Left forelimb (tissue), 1 donor: ENCODE results near the gene TP63.

Experiments used
- DNase-seq: peaks from one replicate; pipeline ENCODE4 v3.0.0-alpha.2; 2018; ENCODE audit warnings: low spot score

Gene TP63

GRCh38 chr3:189684317-189684716 lies 53.1 kb downstream of the TP63 start:
- DNase-seq, result no peak

GRCh38 chr3:189685291-189685690 lies 54.1 kb downstream of the TP63 start:
- no peak for DNase-seq

GRCh38 chr3:189685860-189686259 lies 54.7 kb downstream of the TP63 start:
- DNase-seq, result no peak

GRCh38 chr3:189687475-189687874 lies 56.3 kb downstream of the TP63 start:
- no peak for DNase-seq

DNA sequence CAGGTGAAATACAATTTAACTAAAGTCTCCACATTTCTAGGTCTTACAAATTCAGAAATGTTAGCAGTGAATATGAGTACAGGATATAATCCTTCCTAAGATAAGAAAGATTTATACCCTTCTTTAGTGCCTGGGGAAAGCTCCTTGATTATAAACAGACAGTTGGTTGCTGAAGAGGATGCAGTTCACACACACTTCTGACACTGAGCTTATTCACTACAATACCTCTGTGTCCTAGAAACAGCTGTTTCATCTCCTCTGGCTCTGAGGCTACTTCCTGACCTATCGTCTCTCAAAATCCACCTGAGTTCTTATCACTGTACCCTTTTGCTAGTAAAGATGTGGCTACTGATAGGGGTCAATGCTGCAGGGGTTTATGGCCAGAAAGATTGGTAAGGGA lies 57.1 kb downstream of the TP63 start:
- DNase-seq, result no peak

- DNase-seq, result no peak
Observed at GRCh38 chr3:189689625-189690024, 58.4 kb downstream of the TP63 start.

GRCh38 chr3:189690237-189690636 lies 59.0 kb downstream of the TP63 start:
- no peak for DNase-seq

- no peak for DNase-seq
Observed at GRCh38 chr3:189690672-189691071, 59.5 kb downstream of the TP63 start.

GRCh38 chr3:189695400-189695799 lies 64.2 kb downstream of the TP63 start:
- DNase-seq, result no peak

DNA sequence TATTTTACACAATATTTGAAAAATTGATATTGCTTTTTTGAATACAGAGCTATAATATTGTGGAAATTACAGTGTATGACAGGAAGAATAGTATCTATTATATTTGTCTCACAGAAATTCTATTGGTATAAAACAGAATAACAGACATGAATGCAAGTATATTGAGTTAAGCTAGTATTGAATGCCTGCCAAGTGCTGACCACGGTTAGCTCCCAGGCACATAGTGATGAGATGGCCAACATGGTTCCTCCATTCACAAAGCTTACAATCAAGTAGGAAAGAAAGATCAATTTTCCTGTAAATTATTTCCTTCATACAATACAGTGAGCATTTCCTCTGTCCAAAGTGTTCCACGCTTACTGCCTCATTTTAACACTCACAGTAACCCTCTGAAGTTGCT lies 67.6 kb downstream of the TP63 start:
- DNase-seq, result no peak

- no peak for DNase-seq
Observed at GRCh38 chr3:189699885-189700284, 68.7 kb downstream of the TP63 start.

GRCh38 chr3:189702066-189702646 lies 71.0 kb downstream of the TP63 start:
- no peak for DNase-seq

GRCh38 chr3:189703865-189704264 lies 72.7 kb downstream of the TP63 start:
- DNase-seq, result no peak

DNA sequence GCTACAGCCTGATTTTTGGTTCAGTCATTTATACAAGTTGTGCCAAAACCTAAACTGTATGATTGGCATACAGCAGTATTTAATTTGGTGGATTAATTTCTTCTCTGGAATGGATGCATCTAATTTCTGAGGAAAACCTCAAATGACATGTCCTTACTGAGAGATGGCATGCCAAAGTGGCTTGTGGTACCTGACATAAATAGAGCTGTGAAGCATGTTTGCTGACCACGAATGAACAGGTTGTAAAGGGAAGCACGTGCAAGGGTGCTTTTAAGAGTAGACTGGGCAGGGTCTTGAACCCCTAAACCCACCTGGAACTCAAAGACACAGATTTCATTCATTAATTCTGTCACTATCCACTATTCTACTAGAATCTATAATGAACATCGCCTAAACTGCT lies 77.2 kb downstream of the TP63 start:
- DNase-seq, result no peak

- peak; percentile 73 for DNase-seq
Observed at GRCh38 chr3:189710620-189711402, 79.6 kb downstream of the TP63 start.

GRCh38 chr3:189712906-189713483 lies 81.8 kb downstream of the TP63 start:
- no peak for DNase-seq

GRCh38 chr3:189714991-189715961 lies 84.1 kb downstream of the TP63 start:
- no peak for DNase-seq

GRCh38 chr3:189718215-189718614 lies 87.0 kb downstream of the TP63 start:
- DNase-seq, result no peak

DNA sequence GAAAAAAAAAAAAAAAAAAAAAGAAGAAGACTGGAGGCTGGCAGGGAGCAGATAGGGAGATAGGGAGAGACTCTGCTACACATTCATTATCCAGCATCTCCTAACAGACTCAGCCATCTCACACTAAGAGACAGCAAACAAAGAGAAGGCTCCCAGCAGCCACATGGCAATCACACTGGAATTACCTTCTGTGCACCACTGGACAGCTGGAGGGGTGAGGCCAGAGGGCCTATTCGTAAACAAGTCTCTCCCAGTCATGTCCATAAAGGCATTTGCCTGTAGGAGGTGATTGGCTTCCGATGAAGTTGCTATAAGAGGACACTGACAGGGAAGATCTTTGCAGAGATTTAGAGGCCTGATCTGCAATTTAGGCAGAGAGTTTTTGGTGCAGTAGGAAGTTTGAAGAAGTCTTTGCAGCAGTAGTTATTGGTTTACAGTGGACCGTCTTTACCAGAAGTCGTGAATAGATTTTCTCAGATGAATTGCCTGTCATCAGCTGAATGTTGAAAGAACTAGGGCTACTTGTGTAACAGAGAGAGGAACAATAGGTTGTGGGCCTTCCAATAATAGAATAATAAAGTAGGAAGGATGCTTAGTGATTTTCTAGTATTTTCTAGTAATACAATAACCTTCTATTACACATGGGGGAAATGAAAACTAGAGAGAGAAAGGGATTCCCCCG lies 89.7 kb downstream of the TP63 start:
- DNase-seq, result no peak

DNA sequence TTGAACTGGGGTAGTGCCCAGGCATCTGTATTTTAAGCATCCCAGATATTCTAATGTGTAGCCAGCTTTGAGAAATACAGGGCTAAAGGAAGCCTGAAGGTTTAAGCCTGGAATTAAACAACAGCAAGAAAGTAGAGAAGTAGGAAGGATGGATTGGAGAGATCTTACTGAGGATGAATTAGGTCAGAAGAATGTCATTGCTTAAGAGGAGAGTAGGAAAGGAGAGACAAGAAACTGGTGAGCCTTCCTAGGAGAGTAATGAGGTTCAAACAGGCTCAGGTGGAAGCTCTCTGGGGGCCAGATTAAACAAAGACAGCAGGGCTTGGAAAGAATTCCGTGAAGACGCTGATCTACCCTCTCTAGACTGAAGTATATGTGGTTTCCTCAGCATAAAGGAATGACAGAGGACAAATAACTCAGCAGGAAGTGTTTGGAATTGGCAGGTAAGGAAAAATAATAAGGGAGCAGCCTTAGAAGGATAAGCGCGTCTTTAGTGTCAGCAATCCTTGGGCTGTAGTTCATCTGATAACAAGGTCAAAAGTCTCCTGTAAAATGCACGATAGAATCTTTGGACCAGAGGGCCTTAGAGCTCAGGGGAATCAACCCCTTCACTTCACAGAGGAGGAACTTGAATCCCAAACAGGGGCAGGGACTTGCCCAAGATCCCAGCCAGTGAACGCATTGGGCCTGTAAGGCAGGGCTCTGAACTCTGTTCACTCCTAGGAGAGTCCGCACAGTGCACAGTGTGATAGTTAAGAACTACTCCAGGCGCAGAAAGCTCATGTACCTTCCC lies 90.9 kb downstream of the TP63 start:
- DNase-seq, result no peak

GRCh38 chr3:189724356-189724755 lies 93.2 kb downstream of the TP63 start:
- DNase-seq, result no peak
